NCI-H2107 treated with DMSO at 0.1 percent for 48 hours (cell line): ENCODE results near the gene MTA1.

Source experiments
- DNase-seq: peaks from one replicate; lab custom pipeline; 2025; ENCODE audit not compliant: unreplicated experiment; lab: John Stamatoyannopoulos, UW

MTA1 gene

DNA sequence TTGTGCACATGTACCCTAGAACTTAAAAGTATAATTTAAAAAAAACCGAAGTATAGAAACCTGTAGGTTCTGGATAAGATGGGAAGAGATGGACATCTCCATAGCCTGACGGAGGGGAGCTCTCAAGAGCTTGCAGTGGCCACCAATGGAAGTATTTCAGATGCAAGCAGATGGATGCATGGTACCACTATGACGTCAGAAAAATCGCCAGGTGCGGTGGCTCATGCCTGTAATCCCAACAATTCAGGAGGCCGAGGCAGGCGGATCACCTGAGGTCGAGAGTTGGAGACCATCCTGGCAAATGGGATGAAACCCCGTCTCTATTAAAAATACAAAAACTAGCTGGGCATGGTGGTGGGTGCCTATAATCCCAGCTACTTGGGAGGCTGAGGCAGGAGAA lies 17.9 kb upstream of the MTA1 start:
- DNase-seq = no peak

DNA sequence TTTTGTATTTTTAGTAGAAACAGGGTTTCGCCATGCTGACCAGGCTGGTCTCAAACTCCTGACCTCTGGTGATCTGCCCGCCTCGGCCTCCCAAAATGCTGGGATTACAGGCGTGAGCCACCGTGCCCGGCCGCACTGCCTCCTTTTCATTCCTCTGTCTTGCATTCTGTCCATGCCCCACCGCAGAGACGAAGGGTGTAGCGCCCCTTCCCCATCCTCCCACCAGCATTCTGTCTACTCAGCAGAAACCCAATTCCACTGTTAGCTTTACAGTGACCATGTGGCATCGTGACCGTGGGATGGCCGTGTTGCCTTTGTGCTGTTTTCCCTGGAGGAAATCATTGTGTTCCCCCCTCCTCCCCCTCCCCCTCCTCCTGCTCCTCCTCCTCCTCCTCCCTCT lies 11.0 kb upstream of the MTA1 start:
- no peak for DNase-seq

DNA sequence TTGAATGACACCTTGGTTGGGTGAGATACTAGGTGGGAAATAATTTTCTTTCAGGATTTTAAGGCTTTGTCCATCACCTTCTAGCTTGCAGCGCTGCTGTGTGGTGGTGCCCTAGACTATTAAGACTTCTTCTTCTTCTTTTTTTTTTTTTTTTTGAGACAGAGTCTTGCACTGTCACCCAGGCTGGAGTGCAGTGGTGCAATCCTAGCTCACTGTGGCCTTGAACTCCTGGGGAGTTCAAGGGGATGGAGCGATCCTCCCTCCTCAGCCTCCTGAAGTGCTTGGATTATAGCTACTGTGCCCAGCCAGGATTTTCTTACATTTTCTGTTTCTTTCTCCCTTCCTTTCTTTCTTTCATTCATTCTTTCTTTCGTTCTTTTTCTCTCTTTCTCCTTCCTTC lies 10.3 kb upstream of the MTA1 start:
- DNase-seq = no peak

DNA sequence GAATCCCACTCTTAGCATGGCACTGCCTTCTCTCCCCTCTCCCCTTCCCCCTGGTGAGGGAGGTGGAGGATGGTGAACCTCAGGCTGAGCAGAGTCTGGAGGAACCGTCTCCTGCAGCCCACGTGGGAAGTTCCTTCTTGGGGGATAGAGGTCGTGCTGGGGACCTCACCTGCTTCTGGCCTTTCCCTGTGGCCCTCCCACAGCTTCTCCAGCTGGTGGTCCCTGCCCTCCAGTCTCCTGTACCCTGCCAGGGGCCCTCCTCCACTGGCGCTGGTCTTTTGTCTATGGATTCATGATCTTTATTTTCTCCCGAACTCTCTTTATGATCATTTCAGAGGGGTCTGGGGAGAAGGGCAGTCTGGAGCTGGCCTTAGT lies 9.0 kb upstream of the MTA1 start:
- DNase-seq = no peak

DNA sequence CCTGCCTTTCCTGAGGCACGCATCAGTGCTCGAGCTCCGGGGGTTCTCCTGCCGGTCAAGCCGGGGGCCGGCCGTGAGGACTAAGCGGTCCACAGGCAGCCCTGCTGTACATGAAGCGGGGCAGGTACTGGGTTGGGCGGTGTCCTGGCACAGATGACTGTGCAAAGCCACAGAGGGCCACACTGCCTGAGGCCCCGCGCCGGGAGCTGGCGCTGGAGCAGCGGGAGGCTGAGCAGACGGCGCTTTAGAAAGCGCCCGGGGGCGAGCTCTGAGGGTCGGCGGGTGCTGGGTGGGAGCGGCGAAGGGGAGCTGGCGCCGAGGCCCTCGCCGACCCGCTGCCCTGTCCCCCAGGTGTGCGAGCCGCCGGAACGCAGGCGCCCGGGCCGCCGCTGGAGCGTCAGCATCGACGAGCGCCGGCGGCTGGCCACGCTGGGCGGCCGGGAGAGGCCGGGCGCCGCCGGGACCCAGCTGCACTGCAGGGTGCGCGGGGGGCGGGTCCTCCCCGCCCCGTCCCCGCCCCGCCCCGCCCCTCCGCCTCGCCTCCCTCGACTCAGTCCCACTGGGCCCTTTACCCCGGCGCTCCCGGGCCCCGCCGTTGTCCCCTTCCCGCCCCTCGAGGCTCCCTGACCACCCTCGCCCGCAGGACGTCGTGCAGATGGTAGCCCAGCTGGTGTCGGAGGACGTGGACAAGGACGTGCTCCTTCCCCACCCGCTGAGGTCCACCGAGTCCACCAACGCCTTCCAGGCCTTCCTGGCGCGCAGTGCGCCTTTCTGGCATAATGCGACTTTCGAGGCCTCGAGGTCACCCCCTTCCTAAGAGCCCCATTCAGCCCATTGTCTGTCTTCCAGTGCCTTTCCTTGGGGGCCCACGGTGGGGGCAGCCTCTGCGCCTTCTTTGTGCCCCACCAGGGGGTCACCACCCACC lies 8.3 kb upstream of the MTA1 start:
- DNase-seq = no peak

DNA sequence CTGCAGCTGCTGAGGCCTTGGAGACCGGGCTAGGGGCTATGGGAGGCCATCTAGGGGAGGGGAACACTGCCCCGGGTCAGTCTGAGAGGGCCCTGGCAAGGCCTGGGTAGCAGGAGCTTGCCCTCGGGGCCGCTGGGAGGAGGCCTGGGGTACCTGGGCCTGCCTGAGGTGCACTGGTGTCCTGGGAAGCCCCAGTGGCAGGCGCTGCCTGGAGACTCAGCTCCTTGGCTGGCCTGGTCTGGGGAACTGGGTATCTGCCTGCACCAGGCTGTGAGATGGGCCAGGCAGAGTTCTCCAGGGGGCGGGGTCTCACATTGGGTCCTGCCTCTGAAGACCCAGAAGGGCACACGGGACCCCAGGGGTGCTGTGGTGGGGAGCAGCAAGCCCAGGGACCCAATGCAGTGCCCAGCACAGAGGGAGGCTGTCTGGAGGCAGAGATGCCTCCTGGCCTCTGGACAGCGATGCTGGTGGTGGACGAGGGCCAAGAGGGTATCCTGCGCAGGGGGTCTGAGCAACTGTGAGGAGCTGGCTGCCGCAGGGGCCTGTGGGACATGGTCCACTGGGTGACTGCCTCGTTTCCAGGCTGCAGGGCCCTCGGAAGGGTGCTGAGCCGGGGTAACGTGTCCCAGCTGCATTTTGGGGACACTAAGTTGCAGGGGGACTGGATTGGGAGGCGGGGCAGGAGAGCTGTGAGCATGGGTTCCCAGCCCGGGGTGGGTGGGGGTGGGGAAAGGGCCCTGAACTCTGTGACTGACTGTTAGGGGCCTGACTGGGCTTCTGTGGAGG lies 7.4 kb upstream of the MTA1 start:
- DNase-seq = no peak

DNA sequence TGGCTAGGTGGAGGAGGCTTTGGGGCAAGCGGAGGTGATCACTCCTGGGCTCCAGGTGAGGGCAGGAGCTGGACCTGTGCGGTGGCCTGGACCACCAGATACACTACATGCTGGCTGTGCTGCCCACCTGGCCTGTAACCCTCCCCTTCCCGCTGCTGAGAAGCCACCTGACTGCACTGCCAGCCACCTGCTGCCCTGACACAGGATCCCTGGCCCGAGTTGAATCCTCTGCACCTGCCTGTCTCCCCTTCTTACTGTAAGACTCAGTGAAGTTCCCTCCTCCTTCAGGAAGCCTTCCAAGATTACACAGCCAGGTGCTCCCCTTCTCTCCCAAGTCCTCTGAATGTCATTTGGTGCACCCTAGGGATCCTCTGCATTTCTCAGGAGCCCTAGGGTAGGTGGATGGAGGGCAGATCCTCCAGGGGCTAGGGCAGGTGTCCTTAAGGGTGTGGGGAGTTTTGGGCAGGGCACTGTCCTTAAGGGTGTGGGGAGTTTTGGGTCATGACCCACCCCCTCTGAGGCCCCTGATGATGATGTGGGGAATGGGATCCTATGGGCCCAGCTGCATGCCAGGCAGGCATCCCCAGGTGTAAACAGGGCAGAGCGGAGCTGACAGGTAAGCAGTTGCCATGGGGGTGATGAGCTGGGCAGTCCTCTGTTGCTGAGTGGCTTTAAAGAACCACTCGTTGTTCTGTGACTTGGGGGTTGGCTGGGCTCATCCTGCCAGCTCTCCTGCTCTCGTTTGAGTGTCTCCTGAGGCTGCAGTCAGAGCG lies 6.7 kb upstream of the MTA1 start:
- DNase-seq = peak; percentile 82

DNA sequence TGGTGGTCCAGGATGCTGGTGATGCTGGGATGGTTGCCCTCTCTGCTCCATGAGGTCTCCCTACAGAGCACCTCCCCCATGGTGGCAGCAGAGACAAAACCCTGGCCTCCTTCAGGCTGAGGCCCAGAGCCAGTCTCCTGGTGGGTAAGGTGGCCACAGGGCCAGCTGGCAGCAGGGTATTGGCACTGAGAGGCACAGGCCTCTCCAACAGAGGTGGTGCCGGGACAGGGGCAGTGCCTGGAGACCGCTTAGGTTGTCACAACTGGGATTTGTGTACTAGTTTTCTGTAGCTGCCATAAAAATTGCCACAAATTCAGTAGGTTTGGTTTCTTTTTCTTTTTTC lies 6.1 kb upstream of the MTA1 start:
- DNase-seq = no peak

DNA sequence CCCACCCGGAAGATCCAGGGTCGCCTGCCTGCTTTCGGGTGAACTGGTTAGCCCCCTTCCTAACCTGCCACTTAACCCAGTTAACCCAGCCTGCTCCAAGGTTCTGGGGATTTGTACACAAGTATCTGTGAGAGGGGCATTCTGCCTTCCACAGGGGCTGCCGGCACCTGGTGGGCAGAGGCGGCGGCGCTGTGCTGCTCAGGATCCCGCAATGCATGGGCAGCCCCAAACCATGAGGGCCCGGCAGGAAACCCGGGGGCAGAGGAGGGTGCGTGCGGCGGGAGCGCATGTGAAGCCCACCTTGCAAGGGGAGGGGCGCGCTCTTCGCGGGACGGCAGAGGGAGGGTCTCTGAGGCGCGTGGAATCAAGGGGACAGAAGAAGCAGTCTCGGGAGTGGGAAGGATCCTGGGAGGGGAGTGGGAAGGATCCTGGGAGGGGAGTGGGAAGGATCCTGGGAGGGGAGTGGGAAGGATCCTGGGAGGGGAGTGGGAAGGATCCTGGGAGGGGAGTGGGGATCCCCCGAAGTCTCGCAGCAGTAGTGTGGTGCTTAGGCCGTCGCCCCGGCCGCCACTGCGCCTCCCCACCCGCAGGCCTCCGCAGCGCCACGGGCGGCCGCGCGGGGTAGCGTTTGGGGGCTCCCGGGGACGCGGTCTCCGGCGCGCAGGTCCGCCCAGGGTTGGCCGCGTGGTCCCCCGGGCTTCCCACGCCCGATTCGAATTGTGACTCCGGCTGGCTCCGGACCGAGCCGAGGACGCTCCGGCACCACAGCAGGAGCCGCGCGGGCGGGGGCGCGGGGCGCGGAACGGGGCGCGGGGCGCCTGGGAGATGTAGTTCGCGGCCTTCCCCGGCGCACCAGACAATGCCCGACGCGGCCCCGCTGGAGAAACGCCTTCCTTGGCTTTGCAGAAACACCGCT lies 4.9 kb upstream of the MTA1 start:
- DNase-seq = peak; percentile 60

DNA sequence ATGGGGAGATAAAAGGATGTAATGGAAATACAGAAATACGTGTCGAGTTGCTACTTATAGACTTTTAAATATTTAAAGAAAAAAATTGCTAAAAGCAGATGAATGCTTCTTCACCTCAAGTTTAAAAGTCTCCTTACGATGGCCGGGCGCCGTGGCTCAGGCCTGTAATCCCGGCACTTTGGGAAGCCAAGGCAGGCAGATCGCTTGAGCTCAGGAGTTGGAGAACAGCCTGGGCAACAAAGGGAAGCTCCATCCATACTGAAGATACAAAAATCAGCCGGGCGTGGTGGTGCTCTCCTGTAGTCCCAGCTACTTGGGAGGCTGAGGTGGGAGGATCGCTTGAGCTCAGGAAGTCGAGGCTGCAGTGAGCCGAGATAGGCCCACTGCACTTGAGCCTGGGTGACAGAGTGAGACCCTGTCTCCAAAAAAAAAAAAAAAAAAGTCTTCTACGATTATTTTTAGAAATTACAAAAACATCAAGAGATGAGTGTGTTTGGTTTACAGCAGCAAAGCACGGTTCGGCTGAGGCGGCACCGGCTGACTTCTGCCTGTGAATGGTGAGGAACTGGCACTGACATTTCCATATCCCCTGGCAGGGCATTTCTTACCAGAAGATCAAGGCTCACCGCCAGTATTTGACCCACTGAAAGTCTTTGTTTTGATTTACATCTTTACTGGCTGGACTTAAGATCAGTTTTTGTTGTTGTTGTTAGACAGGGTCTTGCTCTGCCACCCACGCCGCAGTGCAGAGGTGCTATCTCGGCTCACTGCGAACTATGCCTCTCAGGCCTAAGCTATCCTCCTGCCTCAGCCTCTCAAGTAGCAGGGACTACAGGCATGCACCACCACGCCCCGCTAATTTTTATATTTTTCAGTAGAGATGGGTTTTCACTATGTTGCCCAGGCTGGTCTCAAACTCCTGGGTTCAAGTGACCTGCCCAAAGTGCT lies 3.9 kb upstream of the MTA1 start:
- no peak for DNase-seq

DNA sequence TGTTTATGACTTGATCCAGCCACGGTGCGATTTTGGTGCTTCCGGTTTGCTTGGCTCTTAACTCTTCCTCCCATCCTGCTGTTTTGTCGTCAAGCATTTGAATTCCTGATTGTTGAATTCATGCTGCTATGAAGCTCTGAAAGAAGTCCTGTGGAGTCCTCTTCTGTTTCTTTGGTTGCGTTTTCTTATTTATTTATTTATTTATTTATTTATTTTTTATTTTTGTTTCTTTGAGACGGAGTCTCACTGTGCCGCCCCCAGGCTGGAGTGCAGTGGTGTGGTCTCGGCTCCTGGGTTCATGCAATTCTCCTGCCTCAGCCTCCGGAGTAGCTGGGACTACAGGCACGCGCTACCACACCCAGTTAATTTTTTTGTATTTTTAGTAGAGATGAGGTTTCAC lies 3.0 kb upstream of the MTA1 start:
- DNase-seq = no peak

DNA sequence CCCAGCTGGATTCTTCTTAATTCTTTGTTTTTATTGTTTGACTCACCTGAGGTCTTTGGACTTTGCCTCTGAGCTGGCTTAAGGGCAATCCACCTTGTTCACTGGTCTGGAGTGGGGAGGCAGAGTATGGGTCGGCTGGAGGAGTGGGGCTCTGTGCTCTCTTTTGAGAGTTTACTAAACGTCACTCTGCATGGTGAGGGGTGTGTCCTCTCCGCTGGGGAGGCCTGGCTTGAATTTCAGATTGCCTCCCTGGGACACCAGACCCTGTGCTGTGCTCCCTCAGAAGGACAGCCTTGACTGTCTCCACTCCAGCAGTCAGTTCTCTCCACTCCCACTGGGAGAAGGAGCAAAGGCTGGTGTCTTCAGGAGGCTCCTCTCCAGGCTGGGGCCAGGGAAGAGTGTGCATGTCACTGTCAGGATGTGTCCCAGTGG lies 1.9 kb upstream of the MTA1 start:
- DNase-seq = no peak

DNA sequence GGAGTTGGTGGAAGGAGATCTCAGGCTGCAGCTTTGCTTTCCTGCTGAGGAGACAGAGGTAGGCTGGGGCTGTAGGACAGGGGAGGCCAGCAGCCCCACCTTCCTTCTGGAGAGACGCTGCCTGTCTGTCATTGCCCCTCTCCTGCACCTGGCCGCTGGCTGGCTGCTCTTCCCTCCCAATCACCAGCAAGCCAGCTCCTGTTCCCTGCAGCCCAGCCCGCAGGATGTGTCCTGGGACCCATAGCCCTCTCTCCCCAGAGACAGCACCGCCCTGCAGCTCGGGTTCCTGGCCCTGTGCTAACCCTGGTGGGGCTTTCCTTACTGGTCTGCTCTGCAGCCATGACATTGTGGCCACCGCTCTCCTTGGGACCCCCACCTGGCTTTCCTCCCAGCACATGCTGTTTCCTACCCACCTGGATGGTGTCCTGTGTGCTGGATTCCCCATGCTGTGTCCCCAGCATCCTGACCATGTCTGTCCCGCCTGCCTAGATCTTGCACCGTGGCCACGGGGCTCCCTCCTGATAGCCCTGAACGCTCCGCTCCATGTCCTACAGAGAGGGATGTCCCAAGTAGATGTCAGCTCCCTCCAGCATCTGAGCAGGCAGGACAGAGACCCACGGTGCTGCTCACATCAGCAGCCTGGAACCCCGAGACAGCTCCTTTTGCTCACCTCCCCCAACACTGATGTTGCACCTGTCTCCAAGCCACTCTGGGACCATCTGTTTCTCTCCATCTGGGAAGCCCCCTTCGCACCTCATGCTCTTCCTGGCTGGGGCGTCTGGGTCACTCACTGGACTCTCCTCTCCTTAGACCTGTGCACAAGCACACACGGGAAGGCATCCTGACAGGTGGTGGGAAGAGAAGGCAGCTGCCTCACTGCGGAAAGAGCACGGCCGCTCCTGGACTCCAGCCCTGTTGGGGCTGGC lies 1.1 kb upstream of the MTA1 start:
- DNase-seq = no peak

DNA sequence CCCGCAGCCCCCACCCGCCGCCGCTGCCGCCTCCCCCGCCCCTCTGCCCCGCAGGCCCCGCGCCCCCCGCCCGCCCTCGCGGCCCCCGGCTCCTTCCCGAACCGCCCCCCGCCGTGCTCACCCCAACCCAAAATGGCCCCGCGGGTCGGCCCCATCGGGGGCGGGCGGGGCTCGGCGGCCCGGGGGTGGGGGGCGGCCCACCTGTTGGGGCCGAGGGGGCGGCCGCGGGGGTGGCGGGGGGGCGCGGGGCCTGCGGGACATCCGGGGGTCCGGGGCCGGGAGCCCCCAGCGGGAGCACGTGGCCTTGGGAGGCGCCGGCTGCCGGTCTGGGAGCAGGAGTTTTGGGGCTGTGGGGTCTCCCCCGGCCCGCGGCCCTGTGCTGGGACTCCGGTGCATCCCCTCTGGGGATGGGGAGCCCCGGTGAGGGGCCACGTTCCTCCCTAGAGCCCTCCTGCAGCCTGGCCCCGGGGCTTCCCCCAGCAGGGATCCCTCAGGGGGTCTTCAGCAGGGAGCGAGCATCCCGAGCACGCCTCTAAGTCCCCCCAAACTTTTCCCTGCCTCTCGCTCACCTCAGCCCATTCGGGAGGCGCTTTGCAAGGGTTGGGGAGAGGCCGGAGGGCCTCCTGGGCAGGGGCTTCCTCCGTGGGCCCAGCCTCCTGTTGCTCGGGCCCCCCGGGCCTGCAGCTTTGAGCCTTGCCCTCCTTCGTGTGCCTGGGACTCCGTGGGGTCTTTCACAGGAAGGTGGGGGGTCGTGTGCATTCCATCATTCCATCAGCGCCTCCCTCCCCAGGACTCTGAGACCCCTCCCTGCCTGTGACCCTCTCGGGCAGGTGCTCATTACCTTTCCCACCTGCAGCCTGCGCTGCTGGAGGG lies 710 bp downstream of the MTA1 start:
- no peak for DNase-seq

DNA sequence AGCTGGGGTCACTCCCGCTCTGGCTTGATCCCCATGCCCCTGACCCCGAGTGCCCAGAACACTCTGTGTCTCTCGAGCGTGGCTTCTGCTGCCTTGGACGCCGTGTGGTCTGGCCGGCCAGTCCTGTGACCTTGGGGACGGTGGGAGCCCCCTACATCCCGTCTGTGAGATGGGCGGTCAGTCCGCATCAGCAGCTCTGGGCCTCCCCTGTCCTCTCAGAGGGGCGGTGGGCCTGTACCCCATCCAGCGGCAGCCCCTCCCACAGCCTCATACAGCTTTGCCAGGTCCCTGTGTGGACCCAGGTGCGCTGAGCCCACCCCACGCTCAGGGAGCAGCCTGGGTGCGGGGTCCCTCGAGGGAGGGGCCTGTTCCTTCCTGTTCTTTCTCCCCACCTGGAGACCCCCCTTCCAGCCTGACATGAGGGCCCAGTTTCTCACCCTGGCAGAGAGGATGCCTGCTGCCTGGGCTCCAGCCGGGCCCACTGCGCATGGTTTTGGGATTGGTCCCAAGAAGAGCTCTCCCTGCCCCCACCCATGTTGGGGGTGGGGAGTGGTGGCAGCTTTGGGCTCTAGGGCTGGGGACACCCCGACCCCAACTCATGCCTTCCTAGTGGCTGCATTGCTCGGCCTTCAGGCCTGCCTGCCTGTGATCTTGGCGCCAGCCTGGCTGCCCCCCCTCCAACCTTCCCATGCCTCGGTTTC lies 1.5 kb downstream of the MTA1 start:
- DNase-seq = no peak

DNA sequence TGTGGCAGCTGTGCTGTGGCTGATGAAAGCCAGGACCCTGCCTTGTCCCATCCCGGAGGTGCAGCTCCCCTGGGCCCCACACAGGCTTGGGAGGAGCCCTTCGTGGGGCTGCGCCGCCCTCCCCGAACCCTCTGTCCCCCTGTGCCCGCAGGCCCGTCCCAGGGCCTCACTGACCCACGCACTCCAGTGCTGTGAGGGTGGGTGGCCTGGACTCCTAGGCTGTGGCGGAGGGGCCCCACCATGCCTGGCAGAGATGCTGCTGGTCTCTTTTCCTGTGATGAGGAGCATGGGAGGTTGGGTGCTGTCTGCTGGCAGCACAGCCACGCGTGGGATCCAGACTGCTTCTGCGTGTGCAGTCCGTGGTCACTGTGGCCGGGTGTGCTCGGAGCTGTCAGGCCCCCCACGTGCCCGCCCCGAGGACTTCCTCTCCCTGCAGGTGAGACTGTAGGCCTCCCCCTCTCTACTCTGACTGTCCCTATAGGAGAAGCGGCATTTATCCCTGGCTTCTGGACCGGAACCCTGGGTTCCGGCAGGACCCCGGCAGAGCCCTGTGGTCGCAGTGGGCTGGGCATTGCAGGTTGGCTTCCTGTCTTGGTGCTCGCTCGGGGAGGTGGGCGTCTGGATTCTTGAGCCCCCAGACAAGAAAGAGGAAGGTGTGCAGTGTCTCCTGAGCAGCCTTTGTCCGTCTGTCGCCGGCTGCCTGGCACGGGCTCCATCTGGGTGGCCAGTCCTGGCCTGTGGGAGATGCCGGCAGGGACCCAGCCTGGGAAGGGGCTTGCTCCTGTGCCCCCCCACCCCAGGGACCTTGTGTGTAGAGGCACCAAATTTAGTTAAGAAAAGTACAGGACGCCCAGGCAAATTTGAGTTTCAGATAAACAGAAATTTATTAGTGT lies 2.3 kb downstream of the MTA1 start:
- DNase-seq = no peak
